ENCODE results near the gene CMTM7. TPM values are rescaled to one million over a fixed set of nuclear protein-coding genes. Genes with fewer than 3 reads are reported as not detected.

The CMTM7 gene
- total RNA-seq, 2 experiments from 2014 or later, result 45.9 to 62.6 TPM

GRCh38 chr3:32481791-32482631, 90.4 kb downstream of the CMTM7 start:
- H3K27ac Mint-ChIP-seq, result no peak overlapping the region

GRCh38 chr3:32482693-32483092, 91.0 kb downstream of the CMTM7 start:
- no peak overlapping the region for H3K4me3 Mint-ChIP-seq
- no peaks in the 10 kb centered on the region for H3K9me3 Mint-ChIP-seq
- ChIA-PET CTCF (interaction anchor here (1.1 to 1.5 kb wide), 2 partner anchors 10 to 15 kb away, joined by 3 read pairs; no protein-coding TSS in a partner anchor), POLR2A (no interaction called here)
- H3K27ac Mint-ChIP-seq, result peak overlapping the region; percentile 14
- H3K27me3 Mint-ChIP-seq, result no peaks in the 10 kb centered on the region
- H3K4me1 Mint-ChIP-seq, result peaks cover 18% of the 10 kb centered on the region
- peaks cover 64% of the 10 kb centered on the region for H3K36me3 Mint-ChIP-seq (ENCODE audit: low read depth)
- DNase-seq, result no peak

More at GRCh38 chr3:32481791-32482631, 90.4 kb downstream of the CMTM7 start:
- POLR2A ChIA-PET, result no interaction called here
- peaks cover 18% of the 10 kb centered on the region for H3K4me1 Mint-ChIP-seq
- no peaks in the 10 kb centered on the region for H3K27me3 Mint-ChIP-seq
- no peaks in the 10 kb centered on the region for H3K9me3 Mint-ChIP-seq
- DNase-seq, result no peak
- H3K4me3 Mint-ChIP-seq, result no peak overlapping the region
- H3K36me3 Mint-ChIP-seq (ENCODE audit: low read depth), result peaks cover 68% of the 10 kb centered on the region
- CTCF ChIA-PET, result interaction anchor here (0.7 to 1.5 kb wide), 4 partner anchors 10 to 1349 kb away, joined by 3 read pairs; no protein-coding TSS in a partner anchor

GRCh38 chr3:32483772-32484171, 92.1 kb downstream of the CMTM7 start:
- Mint-ChIP-seq H3K9me3 (no peaks in the 10 kb centered on the region), H3K4me1 (peaks cover 18% of the 10 kb centered on the region)
- POLR2A ChIA-PET, result no interaction called here

GRCh38 chr3:32484436-32484835, 92.8 kb downstream of the CMTM7 start:
- Mint-ChIP-seq H3K27ac (no peak overlapping the region), H3K9me3 (no peaks in the 10 kb centered on the region), H3K27me3 (no peaks in the 10 kb centered on the region), H3K4me3 (no peak overlapping the region), H3K4me1 (peaks cover 18% of the 10 kb centered on the region), H3K36me3 (ENCODE audit: low read depth) (peaks cover 60% of the 10 kb centered on the region)
- POLR2A ChIA-PET, result no interaction called here
- CTCF ChIA-PET, result no interaction called here
- DNase-seq, result no peak

More at GRCh38 chr3:32483772-32484171, 92.1 kb downstream of the CMTM7 start:
- CTCF ChIA-PET, result interaction anchor here (1.2 to 1.5 kb wide), 2 partner anchors 11 to 16 kb away, joined by 3 read pairs; no protein-coding TSS in a partner anchor
- no peak overlapping the region for H3K27ac Mint-ChIP-seq
- no peak for DNase-seq
- H3K4me3 Mint-ChIP-seq, result no peak overlapping the region
- H3K27me3 Mint-ChIP-seq, result no peaks in the 10 kb centered on the region
- peaks cover 65% of the 10 kb centered on the region for H3K36me3 Mint-ChIP-seq (ENCODE audit: low read depth)

GRCh38 chr3:32487781-32488473, 96.3 kb downstream of the CMTM7 start:
- no peaks in the 10 kb centered on the region for H3K27me3 Mint-ChIP-seq
- CTCF ChIA-PET, result no interaction called here

GRCh38 chr3:32488474-32489008, 96.9 kb downstream of the CMTM7 start:
- ChIA-PET CTCF (no interaction called here), POLR2A (no interaction called here)
- Mint-ChIP-seq H3K4me1 (peaks cover 10% of the 10 kb centered on the region), H3K36me3 (ENCODE audit: low read depth) (peaks cover 32% of the 10 kb centered on the region), H3K27me3 (no peaks in the 10 kb centered on the region), H3K4me3 (no peak overlapping the region), H3K27ac (peak overlapping the region; percentile 15), H3K9me3 (no peaks in the 10 kb centered on the region)
- no peak for DNase-seq

More at GRCh38 chr3:32487781-32488473, 96.3 kb downstream of the CMTM7 start:
- H3K27ac Mint-ChIP-seq, result no peak overlapping the region
- H3K4me1 Mint-ChIP-seq, result peaks cover 11% of the 10 kb centered on the region
- POLR2A ChIA-PET, result no interaction called here
- H3K4me3 Mint-ChIP-seq, result no peak overlapping the region
- peaks cover 35% of the 10 kb centered on the region for H3K36me3 Mint-ChIP-seq (ENCODE audit: low read depth)
- H3K9me3 Mint-ChIP-seq, result no peaks in the 10 kb centered on the region
- no peak for DNase-seq

- Mint-ChIP-seq H3K27ac (no peak overlapping the region), H3K27me3 (no peaks in the 10 kb centered on the region), H3K36me3 (ENCODE audit: low read depth) (peaks cover 25% of the 10 kb centered on the region), H3K4me3 (no peak overlapping the region), H3K4me1 (peaks cover 17% of the 10 kb centered on the region), H3K9me3 (no peaks in the 10 kb centered on the region)
- DNase-seq, result no peak
- ChIA-PET CTCF (interaction anchor here (0.8 to 1.4 kb wide), 2 partner anchors 19 to 316 kb away, joined by 3 read pairs; no protein-coding TSS in a partner anchor), POLR2A (no interaction called here)
These were observed 101.2 kb downstream of the CMTM7 start for GRCh38 chr3:32492684-32493436.

- Mint-ChIP-seq H3K36me3 (ENCODE audit: low read depth) (peaks cover 19% of the 10 kb centered on the region), H3K4me1 (peaks cover 21% of the 10 kb centered on the region), H3K9me3 (no peaks in the 10 kb centered on the region), H3K27me3 (no peaks in the 10 kb centered on the region), H3K4me3 (no peak overlapping the region), H3K27ac (no peak overlapping the region)
- DNase-seq, result no peak
- ChIA-PET POLR2A (no interaction called here), CTCF (interaction anchor here (0.6 to 1.4 kb wide), 3 partner anchors 100 to 316 kb away, joined by 3 read pairs; no protein-coding TSS in a partner anchor)
These were observed 102.1 kb downstream of the CMTM7 start for GRCh38 chr3:32493437-32494414.

- no peaks in the 10 kb centered on the region for H3K9me3 Mint-ChIP-seq
- H3K27ac Mint-ChIP-seq, result no peak overlapping the region
- H3K4me3 Mint-ChIP-seq, result no peak overlapping the region
These were observed 103.4 kb downstream of the CMTM7 start for GRCh38 chr3:32495085-32495484.

GRCh38 chr3:32495609-32496008, 104.0 kb downstream of the CMTM7 start:
- no peak overlapping the region for H3K27ac Mint-ChIP-seq
- no peak overlapping the region for H3K4me3 Mint-ChIP-seq
- peaks cover 23% of the 10 kb centered on the region for H3K36me3 Mint-ChIP-seq (ENCODE audit: low read depth)
- H3K27me3 Mint-ChIP-seq, result no peaks in the 10 kb centered on the region
- CTCF ChIA-PET, result interaction anchor here (1.0 to 1.3 kb wide), 3 partner anchors 11 to 255 kb away, joined by 3 to 4 read pairs (median 4); no protein-coding TSS in a partner anchor
- POLR2A ChIA-PET, result no interaction called here
- H3K4me1 Mint-ChIP-seq, result peaks cover 33% of the 10 kb centered on the region
- no peaks in the 10 kb centered on the region for H3K9me3 Mint-ChIP-seq
- no peak for DNase-seq

More at GRCh38 chr3:32495085-32495484, 103.4 kb downstream of the CMTM7 start:
- H3K36me3 Mint-ChIP-seq (ENCODE audit: low read depth), result peaks cover 20% of the 10 kb centered on the region
- DNase-seq, result no peak
- ChIA-PET CTCF (interaction anchor here (0.7 to 1.3 kb wide), 2 partner anchors 27 to 1122 kb away, joined by 3 read pairs; no protein-coding TSS in a partner anchor), POLR2A (no interaction called here)
- peaks cover 28% of the 10 kb centered on the region for H3K4me1 Mint-ChIP-seq
- H3K27me3 Mint-ChIP-seq, result no peaks in the 10 kb centered on the region

- H3K4me3 Mint-ChIP-seq, result no peak overlapping the region
- H3K27ac Mint-ChIP-seq, result no peak overlapping the region
- ChIA-PET POLR2A (no interaction called here), CTCF (interaction anchor here (1.7 kb wide), 1 partner anchor 29 kb away, joined by 4 read pairs; no protein-coding TSS in a partner anchor)
- H3K27me3 Mint-ChIP-seq, result no peaks in the 10 kb centered on the region
- DNase-seq, result no peak
- peaks cover 49% of the 10 kb centered on the region for H3K4me1 Mint-ChIP-seq
- peaks cover 24% of the 10 kb centered on the region for H3K36me3 Mint-ChIP-seq (ENCODE audit: low read depth)
- no peaks in the 10 kb centered on the region for H3K9me3 Mint-ChIP-seq
These were observed 106.6 kb downstream of the CMTM7 start for GRCh38 chr3:32498252-32498651.
